ENCODE measurements around the gene ZNF425. TPM values are rescaled to one million over a fixed set of nuclear protein-coding genes. Genes with fewer than 3 reads are reported as not detected.

The ZNF425 gene
- total RNA-seq, 1 donor from 2014 or later: 0.86 TPM

DNA sequence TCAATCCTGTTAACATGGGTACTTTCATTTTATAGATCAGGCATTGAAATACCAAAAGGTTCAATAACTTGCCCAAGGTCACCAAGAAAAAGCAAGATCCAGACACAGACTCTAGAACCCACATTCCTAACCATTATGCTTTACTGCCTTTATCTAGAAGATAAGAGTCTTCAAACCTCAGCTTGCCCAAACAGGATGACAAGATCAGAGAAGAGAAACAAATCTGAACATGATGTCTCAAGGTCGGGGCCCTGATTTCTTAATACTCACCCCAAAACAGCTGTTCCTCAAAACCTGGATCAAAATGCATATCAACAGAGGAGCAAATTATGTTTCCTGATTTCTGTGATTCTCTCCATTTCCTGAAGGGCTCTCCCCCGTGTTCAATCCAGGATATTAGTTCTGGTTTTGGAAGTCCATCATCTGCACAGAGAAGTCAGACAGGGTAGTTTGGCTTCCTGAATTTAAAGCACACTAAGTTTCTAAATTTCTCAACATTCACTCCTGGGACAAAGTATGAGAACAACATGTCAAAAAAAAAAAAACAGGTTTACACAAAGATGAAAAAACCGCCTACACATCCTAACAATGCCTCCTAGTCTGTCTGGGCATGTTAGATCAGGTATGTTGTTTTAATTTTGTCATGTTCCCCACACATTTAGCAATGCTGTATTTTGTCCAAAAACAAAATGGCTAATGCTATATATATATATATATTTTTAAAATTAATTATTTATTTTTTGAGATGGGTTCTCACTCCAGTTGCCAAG, 51.8 kb downstream of the ZNF425 start:
- intact Hi-C loops (cut with micrococcal nuclease): no loop called here

DNA sequence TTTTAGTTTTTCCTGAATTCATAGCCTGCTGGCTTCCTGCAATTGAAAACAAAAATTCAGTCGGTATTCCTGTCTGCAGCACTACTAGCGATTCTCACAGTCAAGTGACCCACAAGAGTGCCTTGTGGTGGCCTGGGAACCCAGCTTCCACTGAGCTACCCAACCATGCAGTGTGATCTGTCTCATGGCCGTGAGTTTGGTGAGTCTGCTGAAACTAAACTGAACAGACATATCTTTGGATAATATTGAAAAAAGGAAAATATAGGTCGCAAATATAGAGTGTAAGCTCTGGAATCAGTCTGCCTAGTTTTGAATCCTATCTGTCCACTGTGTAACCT, 53.7 kb downstream of the ZNF425 start:
- intact Hi-C loops (cut with micrococcal nuclease): no loop called here

DNA sequence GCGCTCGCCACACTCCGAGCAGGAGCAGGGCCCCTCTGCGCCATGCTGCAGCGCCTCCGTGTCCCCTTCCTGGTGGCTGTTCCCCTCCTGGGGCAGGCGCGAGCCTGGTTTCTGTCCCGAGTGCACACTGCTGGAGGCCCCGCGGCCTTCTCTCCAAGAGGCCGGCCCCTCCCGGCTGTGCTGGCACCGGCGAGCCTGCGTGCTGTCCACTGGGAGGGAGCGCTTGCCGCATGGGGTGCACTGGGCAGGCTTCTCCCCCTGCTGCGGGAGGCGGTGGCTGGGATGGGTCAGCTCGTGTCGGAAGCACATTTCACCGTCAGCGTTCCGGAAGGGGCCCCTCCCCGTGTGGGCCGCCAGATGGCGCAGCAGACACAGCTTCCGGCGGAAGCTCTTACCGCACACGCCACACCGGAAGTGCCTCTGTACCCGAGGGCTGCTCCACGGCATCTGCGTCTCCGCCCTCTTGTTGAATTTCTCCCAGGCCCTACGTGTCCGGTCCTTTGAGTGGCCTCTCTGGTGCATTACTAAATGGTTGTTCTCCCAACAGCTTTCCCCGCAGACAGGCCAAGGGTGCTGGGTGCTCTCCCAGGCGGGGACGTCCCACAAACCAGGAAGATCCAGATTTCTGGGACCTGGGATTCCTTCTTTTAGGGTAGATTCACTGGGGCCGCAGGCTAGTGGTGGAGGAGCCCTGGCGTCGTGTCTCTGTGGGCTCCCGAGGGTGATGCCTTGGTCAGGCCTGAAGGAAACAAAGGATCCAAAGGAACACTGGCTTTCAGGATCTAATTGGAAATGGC, 54.3 kb downstream of the ZNF425 start:
- intact Hi-C loops (cut with micrococcal nuclease): no loop called here

DNA sequence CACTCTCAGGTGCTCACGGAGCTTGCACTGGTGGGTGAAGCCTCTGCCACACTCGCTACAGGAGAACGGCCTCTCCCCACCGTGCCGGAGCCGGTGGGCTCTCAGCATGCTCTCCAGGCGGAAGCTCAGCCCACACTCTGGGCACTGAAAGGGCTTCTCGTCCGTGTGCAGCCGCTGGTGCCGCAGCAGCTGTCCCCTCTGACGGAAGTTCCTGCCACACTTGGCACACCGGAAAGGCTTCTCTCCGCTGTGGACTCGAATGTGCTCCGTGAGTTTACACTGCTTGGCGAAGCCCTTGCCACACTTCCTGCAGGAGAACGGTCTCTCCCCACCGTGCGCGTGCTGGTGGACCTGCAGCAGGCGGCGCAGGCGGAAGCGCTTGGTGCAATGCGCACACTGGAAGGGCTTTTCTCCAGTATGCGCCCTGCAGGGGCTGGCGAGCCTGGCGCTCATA, 54.9 kb downstream of the ZNF425 start:
- intact Hi-C loops (cut with micrococcal nuclease): no loop called here

DNA sequence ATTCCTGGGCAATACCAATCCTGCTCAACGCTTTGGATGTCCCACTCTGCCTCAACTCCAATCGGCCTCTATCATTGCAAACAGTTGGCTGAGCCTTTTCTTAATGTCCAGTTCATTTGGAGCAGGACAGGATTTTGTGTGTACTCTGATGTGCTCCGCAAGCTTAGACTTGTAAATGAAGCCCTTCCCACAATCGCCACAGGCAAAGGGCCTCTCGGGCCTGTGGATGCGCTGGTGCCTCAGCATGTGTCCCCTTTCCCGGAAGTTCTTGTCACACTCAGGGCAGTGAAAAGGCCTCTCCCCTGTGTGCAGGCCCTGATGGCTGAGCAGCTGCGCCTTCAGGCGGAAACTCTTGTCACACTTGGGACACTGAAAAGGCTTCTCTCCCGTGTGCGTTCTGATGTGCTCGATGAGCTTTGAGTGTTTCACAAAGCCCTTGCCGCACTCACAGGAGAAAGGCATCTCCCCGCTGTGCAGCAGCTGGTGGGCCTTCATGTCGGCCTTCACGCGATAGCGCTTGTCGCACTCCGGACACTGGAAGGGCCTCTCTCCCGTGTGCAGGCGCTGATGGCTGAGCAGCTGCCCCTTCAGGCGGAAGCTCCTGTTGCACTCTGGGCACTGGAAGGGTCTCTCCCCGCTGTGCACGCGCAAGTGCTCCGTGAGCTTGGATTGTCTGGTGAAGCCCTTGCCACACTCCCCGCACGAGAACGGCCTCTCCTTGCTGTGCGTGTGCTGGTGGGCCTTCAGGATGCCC, 55.6 kb downstream of the ZNF425 start:
- intact Hi-C loops (cut with micrococcal nuclease): no loop called here

DNA sequence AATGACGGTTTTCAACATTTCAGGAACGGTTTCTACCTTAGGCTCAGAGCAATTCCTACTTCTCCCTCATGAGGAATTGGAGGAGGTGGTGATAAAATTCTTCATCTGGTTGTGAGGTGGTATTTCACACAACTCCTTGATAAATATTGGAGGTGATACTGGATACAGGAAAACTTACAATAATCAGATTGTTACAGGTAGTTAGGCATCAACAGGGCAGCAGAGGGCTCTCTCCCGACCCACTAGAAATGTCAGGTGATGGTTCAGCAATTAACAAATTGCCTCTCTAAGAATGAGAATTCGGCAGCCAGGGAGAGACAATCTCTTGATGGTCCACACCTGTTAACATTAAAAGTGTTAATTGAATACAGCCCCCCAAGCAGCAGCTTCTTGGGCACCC, 58.3 kb downstream of the ZNF425 start:
- intact Hi-C loops (cut with micrococcal nuclease): loop anchor here (5.0 to 10.0 kb wide), 2 partner anchors 183 to 566 kb away; partner anchors contain the start of gene EZH2

DNA sequence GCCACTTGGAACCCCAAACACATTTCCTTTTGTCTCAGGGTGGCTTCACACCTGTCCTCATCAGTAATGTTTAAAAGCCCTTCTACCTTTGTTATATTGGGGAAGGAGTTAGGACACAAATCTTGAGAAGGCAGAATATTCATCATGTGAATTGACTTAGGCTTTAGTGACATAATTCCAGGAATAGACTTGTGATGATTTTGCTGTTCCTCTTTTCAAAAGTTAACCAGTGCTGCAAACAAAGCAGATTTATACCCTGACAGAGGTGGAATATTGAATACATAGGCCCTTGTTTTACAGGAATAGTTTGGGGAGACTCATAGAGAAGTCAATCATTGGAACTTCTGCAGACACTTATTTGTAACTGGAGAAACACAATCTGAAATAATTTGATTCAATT, 62.6 kb downstream of the ZNF425 start:
- intact Hi-C loops (cut with micrococcal nuclease): loop anchor here (10.0 kb wide), 1 partner anchor 179 kb away; the partner anchor contains the start of gene EZH2

DNA sequence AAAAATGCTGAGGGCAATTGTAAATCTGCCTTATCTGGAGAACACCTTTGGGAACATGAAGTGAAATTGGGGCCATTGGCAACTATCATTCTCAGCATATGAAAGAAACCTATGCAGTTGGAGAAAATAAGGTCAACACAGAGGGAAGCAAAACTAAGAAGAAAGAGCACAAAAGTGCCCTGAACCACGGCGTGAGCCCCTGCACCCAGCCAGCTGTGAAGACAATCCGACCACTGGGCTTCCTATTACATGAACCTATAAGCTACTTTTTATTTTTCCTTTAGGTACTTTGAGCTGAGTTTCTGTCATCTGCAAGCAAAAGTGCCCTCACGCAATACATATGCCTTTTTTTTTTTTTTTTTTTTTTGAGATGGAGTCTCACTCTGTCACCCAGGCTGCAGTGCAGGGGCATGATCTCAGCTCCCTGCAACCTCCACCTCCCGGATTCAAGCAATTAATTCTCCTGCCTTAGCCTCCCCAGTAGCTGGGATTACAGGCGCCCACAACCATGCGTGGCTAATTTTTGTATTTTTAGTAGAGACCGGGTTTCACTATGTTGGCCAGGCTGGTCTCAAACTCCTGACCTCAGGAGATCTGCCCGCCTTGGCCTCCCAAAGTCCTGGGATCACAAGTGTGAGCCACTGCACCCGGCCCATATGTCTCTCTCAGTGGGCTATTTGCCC, 63.8 kb downstream of the ZNF425 start:
- intact Hi-C loops (cut with micrococcal nuclease): loop anchor here (10.0 kb wide), 1 partner anchor 178 kb away; the partner anchor contains the start of gene EZH2

DNA sequence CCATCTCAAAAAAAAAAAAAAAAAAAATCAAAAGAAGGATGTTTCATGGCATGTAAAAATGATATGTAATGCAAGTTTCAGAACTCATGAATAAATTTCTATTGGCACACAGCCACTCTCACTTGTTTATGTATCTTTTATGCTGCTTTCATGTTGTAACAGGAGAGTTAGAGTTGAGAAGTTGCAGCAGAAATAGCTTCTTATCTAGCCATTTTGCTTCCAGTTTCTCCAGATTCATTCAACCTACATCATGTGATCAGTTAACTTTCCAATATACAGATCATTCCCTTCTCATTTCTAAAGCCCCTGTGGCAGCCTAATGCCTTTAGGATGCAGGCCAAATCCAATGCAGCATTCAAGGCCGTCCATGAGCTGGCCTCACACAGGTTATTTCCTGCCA, 66.0 kb downstream of the ZNF425 start:
- intact Hi-C loops (cut with micrococcal nuclease): loop anchor here (10.0 kb wide), 1 partner anchor 175 kb away; the partner anchor contains the start of gene EZH2

DNA sequence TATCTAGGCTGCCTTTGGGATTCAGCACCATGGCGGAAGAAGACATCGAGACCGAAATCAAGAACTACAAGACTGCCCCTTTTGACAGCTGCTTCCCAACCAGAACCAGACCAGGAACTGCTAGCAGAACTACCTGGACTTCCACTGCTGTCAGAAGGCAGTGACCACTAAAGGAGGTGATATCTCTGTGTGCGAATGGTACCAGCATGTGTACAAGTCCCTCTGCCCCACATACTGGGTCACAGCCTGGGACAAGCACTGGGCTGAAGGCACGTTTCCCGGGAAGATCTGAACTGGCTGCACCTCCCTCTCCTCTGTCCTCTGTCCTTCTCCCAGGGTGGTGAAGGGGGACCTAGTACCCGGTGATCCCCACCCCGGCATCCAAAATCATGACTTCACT, 72.2 kb downstream of the ZNF425 start:
- intact Hi-C loops (cut with micrococcal nuclease): no loop called here

DNA sequence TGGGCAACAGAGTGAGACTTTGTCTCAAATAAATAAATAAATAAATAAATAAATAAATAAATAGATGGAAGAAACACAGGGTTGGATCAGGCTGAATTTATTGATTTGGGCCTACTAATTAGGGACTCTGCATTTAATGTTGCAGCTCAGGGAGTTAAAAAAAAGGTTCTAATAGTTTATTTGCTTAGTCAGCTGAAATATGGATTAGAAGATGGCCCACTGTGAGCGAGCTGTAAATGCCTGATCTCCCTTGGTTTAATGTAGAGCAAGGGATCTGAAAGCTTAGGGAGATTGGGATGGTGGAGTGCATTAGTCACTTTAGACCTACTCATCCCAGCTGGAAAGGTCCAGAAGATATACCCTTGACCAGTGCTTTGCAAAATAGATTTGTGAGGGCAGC, 72.7 kb downstream of the ZNF425 start:
- intact Hi-C loops (cut with micrococcal nuclease): no loop called here

Other genes with a start within 250 kb of the ZNF425 start
- 69.1 and 73.6 TPM in 2 replicates for gene EZH2, start 242.0 kb downstream of the ZNF425 start, total RNA-seq
- 173 and 174 TPM in 2 replicates for gene PDIA4, start 97.8 kb downstream of the ZNF425 start, total RNA-seq
- 9.3 and 10.3 TPM in 2 replicates for gene ZNF786, start 35.6 kb downstream of the ZNF425 start, total RNA-seq
- gene ZNF398, start 21.1 kb upstream of the ZNF425 start, total RNA-seq: 14.8 and 15.1 TPM in 2 replicates
- 40.2 and 42.4 TPM in 2 replicates for gene ZNF282, start 69.2 kb upstream of the ZNF425 start, total RNA-seq
- 14.3 and 14.6 TPM in 2 replicates for gene ZNF212, start 113.3 kb upstream of the ZNF425 start, total RNA-seq
- 18.2 and 18.7 TPM in 2 replicates for gene ZNF783, start 135.9 kb upstream of the ZNF425 start, total RNA-seq

All from T-helper 1 cell treated with Interleukin-12 subunit alpha and Interleukin-12 subunit beta and Interleukin-4 antibody, amounts not matched to agents 30 ng/mL and 1 ng/mL, for 36 hours (primary cell).